H1 (cell line): ENCODE data around the gene GAB2. TPM values are rescaled to one million over a fixed set of nuclear protein-coding genes. Genes with fewer than 3 reads are reported as not detected.

Experiments used
- CTCF ChIA-PET: fragments of 300-600 bp; sonication (Branson Sonifier 250); formaldehyde crosslinking; loops from one replicate; lab custom pipeline; 2021; ENCODE audit not compliant: partially characterized antibody; lab: Charles Lee
- POLR2A ChIA-PET: fragments of 300-600 bp; sonication (Branson Sonifier 250); formaldehyde crosslinking; loops from one replicate; lab custom pipeline; 2021; ENCODE audit warnings: inconsistent platforms; ENCODE audit not compliant: partially characterized antibody; lab: Charles Lee
- DNase-seq, 2 experiments: peaks; one replicate each; pipeline versions ENCODE4 v3.0.0 to v3.0.0-alpha.2; 2010 to 2022; ENCODE audit warnings: low spot score in 2 of 2, low read depth in 1 of 2, mixed read lengths in 1 of 2
- FAIRE-seq: peaks from 2 replicates; lab custom pipeline; 2011; peaks lifted over from hg19 to GRCh38; lab: Jason Lieb, UNC
- H2AFZ ChIP-seq: 2 replicates; pipeline ENCODE4 v1.8.1; 2012; ENCODE audit warnings: low read length, inconsistent platforms
- H2AK5ac ChIP-seq: 2 replicates; pipeline ENCODE4 v1.6.1; 2013; ENCODE audit warnings: low read depth, low read length
- H2BK120ac ChIP-seq: replicated peaks from 2 replicates; pipeline ENCODE3; 2013; ENCODE audit warnings: low read depth, low read length, inconsistent platforms
- H2BK12ac ChIP-seq: 2 replicates; pipeline ENCODE4 v1.6.1; 2013; ENCODE audit warnings: low read depth, low read length
- H2BK15ac ChIP-seq: 2 replicates; pipeline ENCODE4 v1.6.1; 2013; ENCODE audit warnings: low read length
- H2BK20ac ChIP-seq: 2 replicates; pipeline ENCODE4 v1.6.1; 2013; ENCODE audit warnings: low read length
- H2BK5ac ChIP-seq: 2 replicates; pipeline ENCODE4 v1.6.1; 2013; ENCODE audit warnings: low read depth, low read length
- H3K14ac ChIP-seq: 2 replicates; pipeline ENCODE4 v1.6.1; 2013; ENCODE audit warnings: inconsistent platforms; ENCODE audit not compliant: insufficient read length
- H3K18ac ChIP-seq: 2 replicates; pipeline ENCODE4 v1.6.1; 2013; ENCODE audit warnings: low read length; ENCODE audit errors: extremely low read depth
- H3K23ac ChIP-seq: 2 replicates; pipeline ENCODE4 v1.6.1; 2013; ENCODE audit warnings: inconsistent platforms; ENCODE audit not compliant: insufficient read length
- H3K23me2 ChIP-seq: 2 replicates; pipeline ENCODE4 v1.6.1; 2013; ENCODE audit warnings: low read depth, low read length
- H3K27ac ChIP-seq: 2 replicates; pipeline ENCODE4 v1.6.1; 2011; ENCODE audit warnings: low read depth, low read length, inconsistent platforms
- H3K27me3 ChIP-seq, 4 experiments: replicated peaks in 1 of 4; 1 replicate in 1 of 4; 2 replicates in 3 of 4; pipeline versions ENCODE4 v1.6.1 to v1.8.1; 2011 to 2013; ENCODE audit warnings: low read length in 3 of 4, mild to moderate bottlenecking in 3 of 4, inconsistent platforms in 2 of 4, mixed read lengths in 2 of 4, moderate library complexity in 1 of 4; ENCODE audit not compliant: control insufficient read depth in 3 of 4, insufficient read depth in 3 of 4; ENCODE audit errors: extremely low read depth in 1 of 4
- H3K36me3 ChIP-seq, 4 experiments: 2 replicates each; pipeline versions ENCODE4 v1.6.1 to v1.8.1; 2011 to 2013; ENCODE audit warnings: mild to moderate bottlenecking in 4 of 4, low read length in 3 of 4, moderate library complexity in 2 of 4, control low read depth in 1 of 4, inconsistent platforms in 1 of 4; ENCODE audit not compliant: insufficient read depth in 4 of 4, control insufficient read depth in 2 of 4
- H3K4ac ChIP-seq: replicated peaks from 2 replicates; pipeline ENCODE3; 2013; ENCODE audit warnings: low read length, low read depth, mixed read lengths, inconsistent platforms; ENCODE audit not compliant: insufficient read length
- H3K4me1 ChIP-seq, 4 experiments: replicated peaks in 1 of 4; 1 replicate in 1 of 4; 2 replicates in 3 of 4; pipeline versions ENCODE4 v1.6.1 to v1.8.1; 2011 to 2013; ENCODE audit warnings: low read length in 3 of 4, inconsistent platforms in 2 of 4, mixed read lengths in 1 of 4; ENCODE audit not compliant: insufficient read depth in 4 of 4, control insufficient read depth in 3 of 4
- H3K4me2 ChIP-seq, 2 experiments: 2 replicates each; pipeline versions ENCODE4 v1.6.1 to v1.8.1; 2011 to 2013; ENCODE audit warnings: low read depth in 2 of 2, low read length in 2 of 2, control low read depth in 1 of 2, inconsistent platforms in 1 of 2, mild to moderate bottlenecking in 1 of 2; ENCODE audit not compliant: insufficient read depth in 1 of 2
- H3K4me3 ChIP-seq, 4 experiments: fragments of 200-600, 300-600 bp in 1 of 4; sonication (generic), shearing (Covaris generic), sonication (Bioruptor Twin) in 1 of 4; 2 replicates each; pipeline versions ENCODE4 v1.5.1 to v1.8.1; 2011 to 2016; ENCODE audit warnings: low read length in 4 of 4, low read depth in 3 of 4, control low read depth in 2 of 4, inconsistent platforms in 2 of 4, mild to moderate bottlenecking in 2 of 4, mixed read lengths in 1 of 4, moderate library complexity in 1 of 4; ENCODE audit not compliant: insufficient read depth in 2 of 4; ENCODE audit errors: extremely low read depth in 1 of 4
- H3K56ac ChIP-seq: replicated peaks from 2 replicates; pipeline ENCODE3; 2013; ENCODE audit warnings: low read depth, mild to moderate bottlenecking, mixed read lengths, low read length, inconsistent platforms; ENCODE audit not compliant: insufficient read length
- H3K79me1 ChIP-seq: 2 replicates; pipeline ENCODE4 v1.6.1; 2013; ENCODE audit warnings: low read depth, low read length, control low read depth
- H3K79me2 ChIP-seq, 2 experiments: 2 replicates each; pipeline versions ENCODE4 v1.6.1 to v1.8.1; 2012 to 2013; ENCODE audit warnings: low read length in 2 of 2, mild to moderate bottlenecking in 2 of 2, inconsistent platforms in 1 of 2; ENCODE audit not compliant: insufficient read depth in 2 of 2, control insufficient read depth in 1 of 2
- H3K9ac ChIP-seq, 4 experiments: replicated peaks in 1 of 4; 1 replicate in 1 of 4; 2 replicates in 3 of 4; pipeline versions ENCODE4 v1.6.1 to v1.8.1; 2011 to 2013; ENCODE audit warnings: low read depth in 3 of 4, low read length in 3 of 4, control low read depth in 2 of 4, mild to moderate bottlenecking in 2 of 4, moderate library complexity in 2 of 4, inconsistent platforms in 1 of 4; ENCODE audit errors: extremely low read depth in 1 of 4
- H3K9me3 ChIP-seq, 2 experiments: 2 replicates each; pipeline versions ENCODE4 v1.6.1 to v1.8.1; 2012 to 2013; ENCODE audit warnings: mild to moderate bottlenecking in 2 of 2, moderate library complexity in 2 of 2, control low read depth in 1 of 2, inconsistent platforms in 1 of 2, low read depth in 1 of 2, low read length in 1 of 2, mixed read lengths in 1 of 2; ENCODE audit not compliant: insufficient read depth in 2 of 2
- H4K20me1 ChIP-seq, 2 experiments: replicated peaks in 1 of 2; 2 replicates each; pipeline versions ENCODE3 to v1.8.1; 2011 to 2013; ENCODE audit warnings: inconsistent platforms in 2 of 2, low read length in 2 of 2, mild to moderate bottlenecking in 1 of 2; ENCODE audit not compliant: insufficient read depth in 2 of 2, control insufficient read depth in 1 of 2
- H4K5ac ChIP-seq: 2 replicates; pipeline ENCODE4 v1.6.1; 2013; ENCODE audit warnings: low read length, low read depth, mixed read lengths, inconsistent platforms; ENCODE audit not compliant: insufficient read length
- H4K8ac ChIP-seq: 2 replicates; pipeline ENCODE4 v1.8.0; 2013; ENCODE audit warnings: mild to moderate bottlenecking, moderate library complexity, low read length, inconsistent platforms; ENCODE audit not compliant: insufficient read depth; ENCODE audit errors: extremely low read depth
- H4K91ac ChIP-seq: replicated peaks from 2 replicates; pipeline ENCODE3; 2013; ENCODE audit warnings: low read length, mixed read lengths, inconsistent platforms; ENCODE audit not compliant: insufficient read length
- E2F6 ChIP-seq: IDR thresholded peaks from 2 replicates; pipeline ENCODE4 v1.6.1; 2012; ENCODE audit warnings: inconsistent platforms
- MAFK ChIP-seq: IDR thresholded peaks from 2 replicates; pipeline ENCODE4 v1.6.1; 2012; ENCODE audit warnings: low read depth, mild to moderate bottlenecking, improper control_type of control experiment, low read length
- PHF8 ChIP-seq: fragments of 200-600 bp; sonication (generic); conservative IDR thresholded peaks from 2 replicates; pipeline ENCODE4 v1.7.1; 2012; ENCODE audit warnings: low read depth, mild to moderate bottlenecking, inconsistent platforms, low read length, moderate library complexity
- POLR2AphosphoS5 ChIP-seq: IDR thresholded peaks from 2 replicates; pipeline ENCODE4 v1.6.1; 2011; ENCODE audit warnings: low read depth, low read length
- SIN3A ChIP-seq, 2 experiments: IDR thresholded peaks in 1 of 2; conservative IDR thresholded peaks in 1 of 2; 2 replicates each; pipeline ENCODE4 v1.6.1; 2011 to 2012; ENCODE audit warnings: low read length in 2 of 2, improper control_type of control experiment in 1 of 2, low read depth in 1 of 2, mild to moderate bottlenecking in 1 of 2
- YY1 ChIP-seq: IDR thresholded peaks from 2 replicates; pipeline ENCODE4 v1.6.1; 2011; ENCODE audit warnings: low read depth, mild to moderate bottlenecking, low read length
- WGBS, 2 experiments: shearing (Covaris generic) in 1 of 2; methylation state at CpG; one replicate each; pipeline versions ENCODE4 v1.1.6 to v1.1.7; 2013 to 2015; ENCODE audit warnings: low lambda C conversion rate in 2 of 2, mixed read lengths in 2 of 2, inconsistent platforms in 1 of 2, low coverage in 1 of 2, missing lambda C conversion rate in 1 of 2; ENCODE audit not compliant: insufficient replicate concordance in 2 of 2, insufficient coverage in 1 of 2, insufficient read length in 1 of 2; ENCODE audit errors: extremely low coverage in 1 of 2, missing lambda C conversion rate in 1 of 2; 5-methylcytosine and 5-hydroxymethylcytosine counted together
- long read RNA-seq, 2 experiments: library from RNA in 1 of 2; library from capped mRNA in 1 of 2; stranded (forward); transcript quantifications; one replicate each; pipeline ENCODE4 v2.0.0, GENCODE V29; 2021; ENCODE audit warnings: inconsistent platforms in 1 of 2
- polyA minus RNA-seq, 3 experiments: library from RNA; depleted of rRNA, polyadenylated mRNA; stranded (reverse); fragments of >200 nt; gene quantifications; 1 replicate in 2 of 3; 2 replicates in 1 of 3; pipeline ENCODE4 v1.2.3, GENCODE V29; 2011
- polyA plus RNA-seq, 7 experiments: library from polyadenylated mRNA; depleted of rRNA in 3 of 7; stranded (reverse) in 5 of 7; unstranded in 2 of 7; fragments of >200 nt in 5 of 7; fragments of 200-250 nt in 2 of 7; gene quantifications; 1 replicate in 5 of 7; 2 replicates in 1 of 7; 4 replicates in 1 of 7; pipeline versions ENCODE4 v1.2.1 to v1.2.3, GENCODE V29; 2011 to 2013; ENCODE audit warnings: missing spikeins in 2 of 7, mixed read lengths in 2 of 7
- total RNA-seq: library from RNA; stranded (reverse); fragmentation: NEBNext Ultra II Directional; extraction: Animal tissue kit (Norgen Biotek cat#: 25700); gene quantifications from 2 replicates; pipeline ENCODE4 v1.2.1, GENCODE V29; 2021

GAB2 gene
- total RNA-seq: 9.5 and 14.0 TPM in 2 replicates
- 6.2 and 6.3 TPM in 2 replicates for polyA plus RNA-seq (2011; rRNA removed)
- 5.8 TPM for polyA plus RNA-seq (2011; cell fraction: cytosol; rRNA removed)
- 9.3 TPM for polyA plus RNA-seq (2011; cell fraction: nucleus; rRNA removed)
- 6.3 to 8.0 TPM (median 7.2 TPM) in 4 replicates for polyA plus RNA-seq (2012, experiment 1 of 2)
- 4.5 TPM for polyA plus RNA-seq (2012, experiment 2 of 2)
- 4.8 TPM for polyA plus RNA-seq (2013, experiment 1 of 2)
- 4.0 TPM for polyA plus RNA-seq (2013, experiment 2 of 2)
- polyA minus RNA-seq (2011; rRNA and poly(A)+ RNA removed): 15.6 and 16.9 TPM in 2 replicates
- 8.4 TPM for polyA minus RNA-seq (2011; cell fraction: cytosol; rRNA and poly(A)+ RNA removed)
- 14.2 TPM for polyA minus RNA-seq (2011; cell fraction: nucleus; rRNA and poly(A)+ RNA removed)
- long read RNA-seq, experiment 1, partial matches to known transcripts: 0 of 11 reads
- long read RNA-seq, experiment 1, other reads (novel, unspliced or antisense): 11 of 11 reads
- long read RNA-seq, experiment 2: 0 reads

GRCh38 chr11:78417175-78417887 lies at the start of gene GAB2:
Gene GAB2, minus strand, starts transcription at chr11:78417820. Its CDS starts 100 bp downstream, at chr11:78417720.
- H3K27ac ChIP-seq: peak within 1 kb of the TSS; percentile 65
- peak within 1 kb of the TSS; percentile 38; the same call in 1 of the 2 replicates for H2BK5ac ChIP-seq
- peak within 1 kb of the TSS; percentile 90 for H2AFZ ChIP-seq
- WGBS, 2 experiments: no CpG with 5 or more reads among the region's 93 CpGs
- no peaks in the 10 kb centered on the region for H3K79me1 ChIP-seq
- no peak within 1 kb of the TSS for H3K56ac ChIP-seq
- H2BK12ac ChIP-seq: peak within 1 kb of the TSS; percentile 55; the same call in 1 of the 2 replicates
- H3K18ac ChIP-seq: peak within 1 kb of the TSS; percentile 79
- H4K20me1 ChIP-seq: peaks cover 0 to 2% of the 10 kb centered on the region in 2 experiments
- no peak within 1 kb of the TSS for H2AK5ac ChIP-seq
- no peaks in the 10 kb centered on the region for H3K9me3 ChIP-seq
- no peak within 1 kb of the TSS for H3K23ac ChIP-seq
- peak within 1 kb of the TSS; percentile 81 to 98 for H3K4me2 ChIP-seq
- peaks cover 0 to 7% of the 10 kb centered on the region in 2 experiments; a peak in 1 of 4 replicates for H3K79me2 ChIP-seq
- peak within 1 kb of the TSS; percentile 38 to 79 (median 66) for H3K9ac ChIP-seq
- FAIRE-seq: no peak
- ChIA-PET POLR2A (interaction anchor here (0.7 to 4.7 kb wide), 8 partner anchors 13 to 278 kb away, joined by 3 to 33 read pairs (median 5); partner anchors contain the start of genes ALG8 and NARS2), CTCF (interaction anchor here (0.6 to 7.6 kb wide), 12 partner anchors 12 to 197 kb away, joined by 3 to 87 read pairs (median 7); no protein-coding TSS in a partner anchor)
- peak within 1 kb of the TSS; percentile 88 for H4K91ac ChIP-seq
- H4K8ac ChIP-seq: peak within 1 kb of the TSS; percentile 92
- peak within 1 kb of the TSS; percentile 58 to 83 (median 80) for H3K4me3 ChIP-seq
- no peaks in the 10 kb centered on the region for H3K36me3 ChIP-seq
- no peak within 1 kb of the TSS for H3K14ac ChIP-seq
- no peak within 1 kb of the TSS for H2BK15ac ChIP-seq
- H3K4ac ChIP-seq: no peak within 1 kb of the TSS
- peaks cover 10% of the 10 kb centered on the region; the same call in 1 of the 2 replicates for H3K23me2 ChIP-seq
- H2BK120ac ChIP-seq: no peak within 1 kb of the TSS
- H3K27me3 ChIP-seq: peaks cover 0 to 13% (median 8%) of the 10 kb centered on the region in 4 experiments; a peak in 4 of 7 replicates
- no peak for TF ChIP-seq YY1
- no peak for TF ChIP-seq MAFK
- no peak for TF ChIP-seq POLR2AphosphoS5
- TF ChIP-seq PHF8: peak; percentile 23; the same call in 1 of the 2 replicates
- no peak for TF ChIP-seq E2F6
- 0 out of 4 replicates have a peak, but pooled peaks of 1 of the 2 experiments have one; percentile 30 for TF ChIP-seq SIN3A (conservative IDR thresholded peaks at IDR 0.05 in 1 of 2, IDR thresholded peaks at IDR 0.05 in 1 of 2; ENCODE audit: low read depth in 1 of 2, low read length in 2 of 2)
- TF ChIP-seq, all 59 proteins: peak for 2
- peak in 1 of 2 experiments; percentile 72 for DNase-seq
- peaks cover 3 to 16% (median 5%) of the 10 kb centered on the region in 4 experiments; a peak in 6 of 7 replicates for H3K4me1 ChIP-seq
- H2BK20ac ChIP-seq: no peak within 1 kb of the TSS
- no peak within 1 kb of the TSS for H4K5ac ChIP-seq
